Measurements from ENCODE around the gene ID2. TPM values are rescaled to one million over a fixed set of nuclear protein-coding genes. Genes with fewer than 3 reads are reported as not detected.

Gene ID2
- total RNA-seq, 1 experiment from 2014 or later: 112 TPM

DNA sequence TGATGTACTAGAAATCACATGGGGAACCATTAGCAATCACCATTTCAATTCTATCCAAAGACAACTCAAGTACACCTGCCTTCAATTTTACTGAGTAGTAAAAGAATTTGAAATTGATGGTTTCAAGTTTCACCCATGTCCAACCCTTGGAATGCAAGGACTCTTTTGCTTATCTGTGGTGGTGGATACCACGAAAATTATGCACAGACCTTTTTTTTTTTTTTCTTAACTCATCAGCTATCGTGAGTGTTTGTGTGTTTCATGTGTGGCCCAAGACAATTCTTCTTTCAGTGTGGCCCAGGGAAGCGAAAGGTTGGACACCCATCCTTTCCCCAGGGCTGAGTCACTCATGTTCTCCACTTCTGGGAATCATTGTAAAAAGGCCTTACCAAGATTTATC lies 23.1 kb downstream of the ID2 start:
- BruUV-seq (replicated peaks): no TSS peak
- Histone ChIP-seq H3K79me2 (ENCODE audit: insufficient read depth, low read length) (no peaks in the 10 kb centered on the region), H3K9me2 (ENCODE audit: insufficient read depth) (no peaks in the 10 kb centered on the region), H3K4me1 (ENCODE audit: control insufficient read depth in 1 of 2, insufficient read depth in 2 of 2, low read length in 2 of 2) (no peaks in the 10 kb centered on the region), H3K4me2 (ENCODE audit: low read length) (no peak overlapping the region), H3K27ac (ENCODE audit: low read depth, low read length) (no peak overlapping the region), H3K9ac (ENCODE audit: low read length) (no peak overlapping the region), H3K36me3 (ENCODE audit: control insufficient read depth in 1 of 2, insufficient read depth in 2 of 2, low read length in 2 of 2) (no peaks in the 10 kb centered on the region), H4K20me1 (ENCODE audit: insufficient read depth) (no peaks in the 10 kb centered on the region), H3K9me3 (ENCODE audit: control insufficient read depth in 1 of 2, insufficient read depth in 1 of 2, low read depth in 1 of 2, low read length in 2 of 2) (no peaks in the 10 kb centered on the region), H2AFZ (ENCODE audit: low read depth, low read length, poor library complexity, severe bottlenecking) (no peak overlapping the region), H3K27me3 (ENCODE audit: insufficient read depth, low read length) (no peaks in the 10 kb centered on the region), H3K4me3 (replicated peaks in 1 of 2; ENCODE audit: low read depth in 1 of 2, low read length in 2 of 2) (no peak overlapping the region)
- CTCF ChIA-PET: no interaction called here
- ATAC-seq (no peak), DNase-seq (ENCODE audit: low read depth, low spot score) (no peak)
- POLR2A ChIA-PET: no interaction called here
- TF ChIP-seq ZNF274 (IDR thresholded peaks at IDR 0.05; ENCODE audit: low read depth, low read length) (no peak), ZFX (IDR thresholded peaks at IDR 0.05) (no peak), EGR1 (IDR thresholded peaks at IDR 0.05; ENCODE audit: low read depth) (no peak), EZH2 (IDR thresholded peaks at IDR 0.05) (no peak), YY1 (IDR thresholded peaks at IDR 0.05; ENCODE audit: extremely low read depth, insufficient replicate concordance, low read depth, low read length) (no peak), CBX3 (IDR thresholded peaks at IDR 0.05; ENCODE audit: low read depth) (no peak), EZH2phosphoT487 (IDR thresholded peaks at IDR 0.05; ENCODE audit: borderline replicate concordance) (no peak), SRF (IDR thresholded peaks at IDR 0.05; ENCODE audit: low read depth) (no peak), POLR2AphosphoS5 (IDR thresholded peaks at IDR 0.05; ENCODE audit: low read depth, low read length) (no peak), TCF7L2 (IDR thresholded peaks at IDR 0.05; ENCODE audit: borderline replicate concordance, extremely low read depth, insufficient read depth, insufficient read length) (no peak), FOSL1 (IDR thresholded peaks at IDR 0.05; ENCODE audit: low read depth) (no peak), JUND (IDR thresholded peaks at IDR 0.05) (no peak), ELF1 (IDR thresholded peaks at IDR 0.05; ENCODE audit: borderline replicate concordance, low read depth) (no peak), RAD21 (IDR thresholded peaks at IDR 0.05; ENCODE audit: low read depth) (no peak), POLR2A (IDR thresholded peaks at IDR 0.05; ENCODE audit: borderline replicate concordance, extremely low read depth, insufficient read depth, insufficient read length) (no peak), SIN3A (IDR thresholded peaks at IDR 0.05; ENCODE audit: low read depth) (no peak)
- TF ChIP-seq, protein P1, sequence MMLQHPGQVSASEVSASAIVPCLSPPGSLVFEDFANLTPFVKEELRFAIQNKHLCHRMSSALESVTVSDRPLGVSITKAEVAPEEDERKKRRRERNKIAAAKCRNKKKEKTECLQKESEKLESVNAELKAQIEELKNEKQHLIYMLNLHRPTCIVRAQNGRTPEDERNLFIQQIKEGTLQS (IDR thresholded peaks at IDR 0.05): no peak
- TF ChIP-seq, protein P2, sequence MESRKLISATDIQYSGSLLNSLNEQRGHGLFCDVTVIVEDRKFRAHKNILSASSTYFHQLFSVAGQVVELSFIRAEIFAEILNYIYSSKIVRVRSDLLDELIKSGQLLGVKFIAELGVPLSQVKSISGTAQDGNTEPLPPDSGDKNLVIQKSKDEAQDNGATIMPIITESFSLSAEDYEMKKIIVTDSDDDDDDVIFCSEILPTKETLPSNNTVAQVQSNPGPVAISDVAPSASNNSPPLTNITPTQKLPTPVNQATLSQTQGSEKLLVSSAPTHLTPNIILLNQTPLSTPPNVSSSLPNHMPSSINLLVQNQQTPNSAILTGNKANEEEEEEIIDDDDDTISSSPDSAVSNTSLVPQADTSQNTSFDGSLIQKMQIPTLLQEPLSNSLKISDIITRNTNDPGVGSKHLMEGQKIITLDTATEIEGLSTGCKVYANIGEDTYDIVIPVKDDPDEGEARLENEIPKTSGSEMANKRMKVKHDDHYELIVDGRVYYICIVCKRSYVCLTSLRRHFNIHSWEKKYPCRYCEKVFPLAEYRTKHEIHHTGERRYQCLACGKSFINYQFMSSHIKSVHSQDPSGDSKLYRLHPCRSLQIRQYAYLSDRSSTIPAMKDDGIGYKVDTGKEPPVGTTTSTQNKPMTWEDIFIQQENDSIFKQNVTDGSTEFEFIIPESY (IDR thresholded peaks at IDR 0.05; ENCODE audit: extremely low read depth, insufficient replicate concordance, low read length): no peak
- TF ChIP-seq, protein P3, sequence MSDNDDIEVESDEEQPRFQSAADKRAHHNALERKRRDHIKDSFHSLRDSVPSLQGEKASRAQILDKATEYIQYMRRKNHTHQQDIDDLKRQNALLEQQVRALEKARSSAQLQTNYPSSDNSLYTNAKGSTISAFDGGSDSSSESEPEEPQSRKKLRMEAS (IDR thresholded peaks at IDR 0.05): no peak
- TF ChIP-seq, protein P4, sequence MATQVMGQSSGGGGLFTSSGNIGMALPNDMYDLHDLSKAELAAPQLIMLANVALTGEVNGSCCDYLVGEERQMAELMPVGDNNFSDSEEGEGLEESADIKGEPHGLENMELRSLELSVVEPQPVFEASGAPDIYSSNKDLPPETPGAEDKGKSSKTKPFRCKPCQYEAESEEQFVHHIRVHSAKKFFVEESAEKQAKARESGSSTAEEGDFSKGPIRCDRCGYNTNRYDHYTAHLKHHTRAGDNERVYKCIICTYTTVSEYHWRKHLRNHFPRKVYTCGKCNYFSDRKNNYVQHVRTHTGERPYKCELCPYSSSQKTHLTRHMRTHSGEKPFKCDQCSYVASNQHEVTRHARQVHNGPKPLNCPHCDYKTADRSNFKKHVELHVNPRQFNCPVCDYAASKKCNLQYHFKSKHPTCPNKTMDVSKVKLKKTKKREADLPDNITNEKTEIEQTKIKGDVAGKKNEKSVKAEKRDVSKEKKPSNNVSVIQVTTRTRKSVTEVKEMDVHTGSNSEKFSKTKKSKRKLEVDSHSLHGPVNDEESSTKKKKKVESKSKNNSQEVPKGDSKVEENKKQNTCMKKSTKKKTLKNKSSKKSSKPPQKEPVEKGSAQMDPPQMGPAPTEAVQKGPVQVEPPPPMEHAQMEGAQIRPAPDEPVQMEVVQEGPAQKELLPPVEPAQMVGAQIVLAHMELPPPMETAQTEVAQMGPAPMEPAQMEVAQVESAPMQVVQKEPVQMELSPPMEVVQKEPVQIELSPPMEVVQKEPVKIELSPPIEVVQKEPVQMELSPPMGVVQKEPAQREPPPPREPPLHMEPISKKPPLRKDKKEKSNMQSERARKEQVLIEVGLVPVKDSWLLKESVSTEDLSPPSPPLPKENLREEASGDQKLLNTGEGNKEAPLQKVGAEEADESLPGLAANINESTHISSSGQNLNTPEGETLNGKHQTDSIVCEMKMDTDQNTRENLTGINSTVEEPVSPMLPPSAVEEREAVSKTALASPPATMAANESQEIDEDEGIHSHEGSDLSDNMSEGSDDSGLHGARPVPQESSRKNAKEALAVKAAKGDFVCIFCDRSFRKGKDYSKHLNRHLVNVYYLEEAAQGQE (IDR thresholded peaks at IDR 0.05; ENCODE audit: low read depth): no peak
- RAD21 ChIA-PET (ENCODE audit: low non-redundant PET in 1 of 2, low total read pairs in 2 of 2, uncharacterized antibody in 2 of 2, unreplicated experiment in 2 of 2): no interaction called here
- intact Hi-C loops (cut with micrococcal nuclease): no loop called here
